Spleen (tissue), 11 donors: ENCODE data around the gene ZSCAN5A. TPM values are rescaled to one million over a fixed set of nuclear protein-coding genes. Genes with fewer than 3 reads are reported as not detected.

Source experiments
- DNase-seq: peaks from one replicate; pipeline ENCODE4 v3.0.0-alpha.2; 2020
- H3K27ac ChIP-seq, 8 donors: fragments of 200-600 bp; sonication (generic) in 7 of 8; 1 replicate in 4 of 8; 2 replicates in 4 of 8; pipeline versions ENCODE4 v1.5.0 to v1.8.0; 2016 to 2021; ENCODE audit warnings: inconsistent platforms in 4 of 8, mild to moderate bottlenecking in 4 of 8, moderate library complexity in 1 of 8
- H3K27me3 ChIP-seq, 7 donors: fragments of 200-600 bp; sonication (generic) in 6 of 7; replicated peaks in 1 of 7; 1 replicate in 4 of 7; 2 replicates in 3 of 7; pipeline versions ENCODE4 v1.5.0 to v1.8.0; 2016 to 2021; ENCODE audit warnings: inconsistent platforms in 3 of 7, mild to moderate bottlenecking in 1 of 7
- H3K36me3 ChIP-seq, 6 donors: fragments of 200-600 bp; sonication (generic) in 5 of 6; 1 replicate in 4 of 6; 2 replicates in 2 of 6; pipeline versions ENCODE4 v1.5.0 to v1.8.0; 2016 to 2021; ENCODE audit warnings: inconsistent platforms in 2 of 6
- H3K4me1 ChIP-seq, 6 donors: fragments of 200-600 bp; sonication (generic) in 5 of 6; 1 replicate in 3 of 6; 2 replicates in 3 of 6; pipeline versions ENCODE4 v1.5.0 to v1.8.0; 2016 to 2021; ENCODE audit warnings: inconsistent platforms in 3 of 6
- H3K4me3 ChIP-seq, 8 donors: fragments of 200-600 bp; sonication (generic) in 7 of 8; 1 replicate in 4 of 8; 2 replicates in 4 of 8; pipeline versions ENCODE4 v1.5.0 to v1.8.0; 2016 to 2021; ENCODE audit warnings: inconsistent platforms in 4 of 8, mild to moderate bottlenecking in 4 of 8, moderate library complexity in 2 of 8
- H3K9me3 ChIP-seq, 8 donors: fragments of 200-600 bp; sonication (generic) in 7 of 8; 1 replicate in 4 of 8; 2 replicates in 4 of 8; pipeline versions ENCODE4 v1.5.0 to v1.8.0; 2016 to 2021; ENCODE audit warnings: inconsistent platforms in 4 of 8
- POLR2A ChIP-seq, 3 donors: fragments of 450-650 bp; IDR thresholded peaks; one replicate each; pipeline ENCODE4 v1.5.1; 2017; ENCODE audit warnings: antibody characterized with exemption in 3 of 3, mild to moderate bottlenecking in 1 of 3
- POLR2AphosphoS5 ChIP-seq, 3 donors: sonication (generic); formaldehyde crosslinking; IDR thresholded peaks; one replicate each; pipeline ENCODE4 v1.5.1; 2017; ENCODE audit warnings: antibody characterized with exemption in 3 of 3
- WGBS, 5 donors: extraction: QIAGEN DNeasy Blood & Tissue Kit in 3 of 5; methylation state at CpG; one replicate each; pipeline versions ENCODE4 v1.1.5 to v1.1.7; 2013 to 2018; 5-methylcytosine and 5-hydroxymethylcytosine counted together
- intact Hi-C: fragments of 100-400 bp; cut with DNase I; formaldehyde crosslinking; loops from one replicate; pipeline ENCODE4 v1.15.0; 2023; ENCODE audit warnings: low total_unique reads
- polyA plus RNA-seq, 3 donors: library from polyadenylated mRNA; stranded (reverse); fragments of 200-250 nt; gene quantifications; one replicate each; pipeline ENCODE4 v1.2.1, GENCODE V29; 2013
- total RNA-seq, 7 donors: library from RNA; depleted of rRNA in 3 of 7; stranded (reverse); fragments of >200 nt in 3 of 7; fragmentation: NEBNext Ultra II Directional in 4 of 7; extraction: Animal tissue kit (Norgen Biotek cat#: 25700) in 4 of 7; gene quantifications; one replicate each; pipeline versions ENCODE4 v1.1.0 to v1.2.1, GENCODE V29; 2016 to 2021
- TF ChIP-seq, protein P1 (sequence below), 11 experiments: fragments of 200-600 bp in 7 of 11; fragments of 450-650 bp in 4 of 11; sonication (generic) in 4 of 11; IDR thresholded peaks in 8 of 11; conservative IDR thresholded peaks in 3 of 11; 1 replicate in 7 of 11; 2 replicates in 4 of 11; pipeline versions ENCODE4 v1.4.0 to v1.8.0; 2016 to 2021; ENCODE audit warnings: antibody characterized with exemption in 11 of 11, inconsistent platforms in 4 of 11, mild to moderate bottlenecking in 1 of 11
- donor health status: healthy with polysubstance abuse.
- donor health status: DM: no; HTN: no; CAD: no; lungs with moderate emphysema.
- donor health status: DM: no; HTN: no; CAD: no.
- donor health status: Bipolar disorder and iron deficiency.
- donor health status: healthy.
- donor health status: DM: no; HTN: no; CAD: no.
- donor health status: DM: yes; HTN: yes; CAD: no.

The ZSCAN5A gene
- total and polyA plus RNA-seq, 10 donors: 3.4 to 18.7 (median 7.1) TPM

DNA sequence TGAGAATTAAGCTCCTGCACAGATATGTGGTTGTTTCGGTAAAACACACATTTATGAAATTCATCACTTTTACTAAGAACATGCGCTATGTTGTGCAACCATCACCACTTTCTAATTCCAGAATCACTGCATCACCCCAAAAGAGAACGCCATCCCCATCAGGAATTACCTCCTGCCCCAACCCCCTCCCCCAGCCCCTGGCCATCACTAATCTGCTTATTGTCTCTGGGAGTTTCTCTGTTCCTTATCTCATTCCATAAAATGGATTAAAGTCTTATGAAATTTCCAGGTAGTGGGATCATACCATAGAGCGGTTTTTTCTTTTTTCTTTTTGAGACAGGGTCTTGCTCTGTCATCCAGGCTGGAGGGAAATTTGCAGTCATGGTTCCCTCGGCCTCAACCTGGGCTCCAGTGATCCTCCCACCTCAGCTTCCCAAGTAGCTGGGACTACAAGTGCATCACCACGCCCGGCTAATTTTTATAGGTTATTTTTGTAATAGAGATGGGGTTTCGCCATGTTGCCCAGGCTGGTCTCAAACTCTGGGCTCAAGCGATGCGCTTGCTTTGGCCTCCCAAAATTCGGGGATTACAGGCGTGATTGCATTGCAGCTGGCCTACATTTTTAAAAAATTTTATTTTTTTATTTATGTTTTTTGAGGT is 120.5 kb downstream of the ZSCAN5A start:
- WGBS, 5 donors: 83 to 94% (median 89%) methylated on average over 12 of the region's 12 CpGs
- H3K4me1 ChIP-seq: no peaks in the 10 kb centered on the region
- H3K9me3 ChIP-seq: no peaks in the 10 kb centered on the region
- DNase-seq: no peak
- no peaks in the 10 kb centered on the region for H3K36me3 ChIP-seq
- no peaks in the 10 kb centered on the region for H3K27me3 ChIP-seq
- no peak for TF ChIP-seq POLR2AphosphoS5 (IDR thresholded peaks at IDR 0.05)
- TF ChIP-seq, protein P1, sequence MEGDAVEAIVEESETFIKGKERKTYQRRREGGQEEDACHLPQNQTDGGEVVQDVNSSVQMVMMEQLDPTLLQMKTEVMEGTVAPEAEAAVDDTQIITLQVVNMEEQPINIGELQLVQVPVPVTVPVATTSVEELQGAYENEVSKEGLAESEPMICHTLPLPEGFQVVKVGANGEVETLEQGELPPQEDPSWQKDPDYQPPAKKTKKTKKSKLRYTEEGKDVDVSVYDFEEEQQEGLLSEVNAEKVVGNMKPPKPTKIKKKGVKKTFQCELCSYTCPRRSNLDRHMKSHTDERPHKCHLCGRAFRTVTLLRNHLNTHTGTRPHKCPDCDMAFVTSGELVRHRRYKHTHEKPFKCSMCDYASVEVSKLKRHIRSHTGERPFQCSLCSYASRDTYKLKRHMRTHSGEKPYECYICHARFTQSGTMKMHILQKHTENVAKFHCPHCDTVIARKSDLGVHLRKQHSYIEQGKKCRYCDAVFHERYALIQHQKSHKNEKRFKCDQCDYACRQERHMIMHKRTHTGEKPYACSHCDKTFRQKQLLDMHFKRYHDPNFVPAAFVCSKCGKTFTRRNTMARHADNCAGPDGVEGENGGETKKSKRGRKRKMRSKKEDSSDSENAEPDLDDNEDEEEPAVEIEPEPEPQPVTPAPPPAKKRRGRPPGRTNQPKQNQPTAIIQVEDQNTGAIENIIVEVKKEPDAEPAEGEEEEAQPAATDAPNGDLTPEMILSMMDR (IDR thresholded peaks at IDR 0.05 in 8 of 11, conservative IDR thresholded peaks at IDR 0.05 in 3 of 11): no peak
- TF ChIP-seq POLR2A (IDR thresholded peaks at IDR 0.05): no peak
- no peak overlapping the region for H3K4me3 ChIP-seq
- no peak overlapping the region for H3K27ac ChIP-seq
- intact Hi-C loops: no loop called here

DNA sequence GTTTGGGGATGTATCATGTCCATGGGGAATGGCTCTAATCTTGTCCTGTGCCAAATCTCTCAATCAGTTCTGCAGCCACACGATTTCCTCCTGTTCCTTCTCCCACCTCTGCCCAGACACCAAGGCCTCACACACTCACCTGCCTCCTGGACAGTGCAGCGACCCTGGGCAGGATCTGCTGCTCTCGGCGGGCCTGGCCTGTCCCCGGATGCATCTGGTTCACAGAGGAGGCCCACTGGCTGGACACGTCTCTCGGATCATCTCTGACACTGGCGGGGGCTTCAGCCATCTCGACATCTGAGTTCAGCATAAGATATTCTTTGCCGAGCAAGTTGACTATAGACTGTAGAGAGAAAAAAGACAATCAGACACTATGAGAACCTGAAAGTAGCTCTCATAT is 122.9 kb downstream of the ZSCAN5A start:
- intact Hi-C loops: no loop called here
- Histone ChIP-seq H3K4me1 (no peaks in the 10 kb centered on the region), H3K27me3 (peaks cover 0 to 1% (median 0%) of the 10 kb centered on the region in 7 donors), H3K4me3 (no peak overlapping the region), H3K9me3 (no peaks in the 10 kb centered on the region), H3K36me3 (no peaks in the 10 kb centered on the region), H3K27ac (no peak overlapping the region)
- 78 to 91% (median 81%) methylated on average over 10 of the region's 10 CpGs for WGBS, 5 donors
- no peak for DNase-seq
- TF ChIP-seq POLR2A (IDR thresholded peaks at IDR 0.05): no peak
- no peak for TF ChIP-seq POLR2AphosphoS5 (IDR thresholded peaks at IDR 0.05)
- TF ChIP-seq, protein P1 (IDR thresholded peaks at IDR 0.05 in 8 of 11, conservative IDR thresholded peaks at IDR 0.05 in 3 of 11): no peak

GRCh38 chr19:56191115-56191514 is 123.5 kb downstream of the ZSCAN5A start:
- Histone ChIP-seq H3K36me3 (no peaks in the 10 kb centered on the region), H3K9me3 (no peaks in the 10 kb centered on the region), H3K4me1 (no peaks in the 10 kb centered on the region), H3K4me3 (no peak overlapping the region), H3K27ac (no peak overlapping the region), H3K27me3 (peaks cover 0 to 7% (median 0%) of the 10 kb centered on the region in 7 donors)
- DNase-seq: no peak
- 79 to 81% (median 80%) methylated on average over 7 of the region's 7 CpGs for WGBS, 5 donors
- TF ChIP-seq POLR2AphosphoS5 (IDR thresholded peaks at IDR 0.05): no peak
- TF ChIP-seq, protein P1 (IDR thresholded peaks at IDR 0.05 in 8 of 11, conservative IDR thresholded peaks at IDR 0.05 in 3 of 11): no peak
- no peak for TF ChIP-seq POLR2A (IDR thresholded peaks at IDR 0.05)
- intact Hi-C loops: no loop called here

- intact Hi-C loops: no loop called here
- no peak for DNase-seq
- Histone ChIP-seq H3K4me1 (no peaks in the 10 kb centered on the region), H3K9me3 (no peaks in the 10 kb centered on the region), H3K36me3 (no peaks in the 10 kb centered on the region), H3K4me3 (no peak overlapping the region), H3K27me3 (peaks cover 0 to 13% (median 0%) of the 10 kb centered on the region in 7 donors), H3K27ac (no peak overlapping the region)
- TF ChIP-seq POLR2A (IDR thresholded peaks at IDR 0.05) (no peak), POLR2AphosphoS5 (IDR thresholded peaks at IDR 0.05) (no peak)
- TF ChIP-seq, protein P1 (IDR thresholded peaks at IDR 0.05 in 8 of 11, conservative IDR thresholded peaks at IDR 0.05 in 3 of 11): no peak
- WGBS, 5 donors: 72 to 93% (median 82%) methylated on average over 13 to 17 of the region's 17 CpGs
Measured at GRCh38 chr19:56189785-56190184, 124.9 kb downstream of the ZSCAN5A start.
